Measurements from ENCODE around the gene KREMEN2. TPM values are rescaled to one million over a fixed set of nuclear protein-coding genes. Genes with fewer than 3 reads are reported as not detected.
A peak's percentile ranks its signal among the peaks of the same experiment; 100 is the strongest.

Gene KREMEN2
- total and polyA plus RNA-seq, 4 donors = 0.06 to 0.15 (median 0.14) TPM; not detected in 1

- Histone ChIP-seq H3K9ac (ENCODE audit: insufficient read depth in 1 of 2, low read length in 2 of 2) (no peak overlapping the region), H3K27me3 (ENCODE audit: control insufficient read depth in 3 of 3, insufficient read depth in 3 of 3, low read length in 2 of 3) (peaks cover 0 to 28% (median 10%) of the 10 kb centered on the region in 3 donors), H3K36me3 (ENCODE audit: control insufficient read depth in 4 of 4, insufficient read depth in 4 of 4, low read length in 4 of 4) (no peaks in the 10 kb centered on the region), H3K4me3 (no peak overlapping the region), H3K9me3 (ENCODE audit: control insufficient read depth in 4 of 4, insufficient read depth in 3 of 4, low read length in 3 of 4) (no peaks in the 10 kb centered on the region), H3K27ac (ENCODE audit: low read depth in 1 of 2, low read length in 1 of 2) (peak overlapping the region in 1 of 2 donors; percentile 78), H3K4me1 (ENCODE audit: control insufficient read depth in 5 of 5, insufficient read depth in 5 of 5, low read length in 5 of 5) (peaks cover 0 to 16% (median 2%) of the 10 kb centered on the region in 5 donors)
- DNase-seq = peak; percentile 96 to 98 (median 97)
- peak; percentile 98 for ATAC-seq (ENCODE audit: insufficient read depth, low FRiP score)
- TF ChIP-seq CTCF (IDR thresholded peaks at IDR 0.05; ENCODE audit: control extremely low read depth, extremely low read depth) = peak; percentile 88
- WGBS, 2 donors = 8 to 12% methylated on average over 39 to 58 of the region's 58 CpGs
Observed at GRCh38 chr16:3003582-3004270, 39.7 kb downstream of the KREMEN2 start.

- Histone ChIP-seq H3K27ac (ENCODE audit: low read depth in 1 of 2, low read length in 1 of 2) (peak overlapping the region; percentile 46 to 78), H3K9ac (ENCODE audit: insufficient read depth in 1 of 2, low read length in 2 of 2) (no peak overlapping the region), H3K27me3 (ENCODE audit: control insufficient read depth in 3 of 3, insufficient read depth in 3 of 3, low read length in 2 of 3) (peaks cover 0 to 30% (median 10%) of the 10 kb centered on the region in 3 donors), H3K4me1 (ENCODE audit: control insufficient read depth in 5 of 5, insufficient read depth in 5 of 5, low read length in 5 of 5) (peaks cover 0 to 16% (median 2%) of the 10 kb centered on the region in 5 donors), H3K9me3 (ENCODE audit: control insufficient read depth in 4 of 4, insufficient read depth in 3 of 4, low read length in 3 of 4) (no peaks in the 10 kb centered on the region), H3K4me3 (peak overlapping the region; percentile 30), H3K36me3 (ENCODE audit: control insufficient read depth in 4 of 4, insufficient read depth in 4 of 4, low read length in 4 of 4) (no peaks in the 10 kb centered on the region)
- DNase-seq (no peak), ATAC-seq (ENCODE audit: insufficient read depth, low FRiP score) (no peak)
- TF ChIP-seq CTCF (IDR thresholded peaks at IDR 0.05; ENCODE audit: control extremely low read depth, extremely low read depth) = no peak
- WGBS, 2 donors = 0% methylated on average over 13 to 65 of the region's 67 CpGs
Observed at GRCh38 chr16:3004319-3004718, 40.2 kb downstream of the KREMEN2 start.

GRCh38 chr16:3004781-3005284 is 40.8 kb downstream of the KREMEN2 start:
- no peak for TF ChIP-seq CTCF (IDR thresholded peaks at IDR 0.05; ENCODE audit: control extremely low read depth, extremely low read depth)
- no peaks in the 10 kb centered on the region for H3K36me3 ChIP-seq (ENCODE audit: control insufficient read depth in 4 of 4, insufficient read depth in 4 of 4, low read length in 4 of 4)
- DNase-seq (no peak), ATAC-seq (ENCODE audit: insufficient read depth, low FRiP score) (no peak)
- WGBS, 2 donors = 9 to 13% methylated on average over 22 to 25 of the region's 25 CpGs
- H3K4me3 ChIP-seq = no peak overlapping the region
- peaks cover 0 to 30% (median 10%) of the 10 kb centered on the region in 3 donors for H3K27me3 ChIP-seq (ENCODE audit: control insufficient read depth in 3 of 3, insufficient read depth in 3 of 3, low read length in 2 of 3)
- peaks cover 0 to 18% (median 2%) of the 10 kb centered on the region in 5 donors for H3K4me1 ChIP-seq (ENCODE audit: control insufficient read depth in 5 of 5, insufficient read depth in 5 of 5, low read length in 5 of 5)
- no peak overlapping the region for H3K9ac ChIP-seq (ENCODE audit: insufficient read depth in 1 of 2, low read length in 2 of 2)
- H3K27ac ChIP-seq (ENCODE audit: low read depth in 1 of 2, low read length in 1 of 2) = peak overlapping the region; percentile 60 to 83
- H3K9me3 ChIP-seq (ENCODE audit: control insufficient read depth in 4 of 4, insufficient read depth in 3 of 4, low read length in 3 of 4) = no peaks in the 10 kb centered on the region
